Stimulated activated naive B cell treated with anti-CD40 and anti-IgM and Interleukin-4, amounts not matched to agents 10 μg/mL and 1 μg/mL and 100 μg/mL, for 72 hours (primary cell): ENCODE data around the gene MBP.

Source experiments
- ATAC-seq, 2 donors: fragments of 150-1000 bp; cut with Tn5 transposase; replicated peaks; 2 replicates each; pipeline ENCODE4 v1.10.0; 2021; ENCODE audit warnings: moderate library complexity in 1 of 2
- DNase-seq: peaks from one replicate; pipeline ENCODE4 v3.0.0; 2021
- H3K27ac Mint-ChIP-seq: one replicate; pipeline ENCODE4 v1.8.0; 2022; ENCODE audit warnings: mild to moderate bottlenecking, mixed read lengths
- H3K27me3 Mint-ChIP-seq, 2 donors: one replicate each; pipeline ENCODE4 v1.8.0; 2022; ENCODE audit warnings: mixed read lengths in 2 of 2
- H3K36me3 Mint-ChIP-seq, 2 donors: one replicate each; pipeline ENCODE4 v1.8.0; 2022; ENCODE audit warnings: mixed read lengths in 2 of 2, mild to moderate bottlenecking in 1 of 2
- H3K4me1 Mint-ChIP-seq, 2 donors: one replicate each; pipeline ENCODE4 v1.8.0; 2022; ENCODE audit warnings: mixed read lengths in 2 of 2, mild to moderate bottlenecking in 1 of 2
- H3K4me3 Mint-ChIP-seq, 2 donors: one replicate each; pipeline ENCODE4 v1.8.0; 2022; ENCODE audit warnings: mild to moderate bottlenecking in 2 of 2, mixed read lengths in 2 of 2, moderate library complexity in 1 of 2
- H3K9me3 Mint-ChIP-seq, 2 donors: one replicate each; pipeline ENCODE4 v1.8.0; 2022; ENCODE audit warnings: mixed read lengths in 2 of 2, mild to moderate bottlenecking in 1 of 2

The MBP gene

GRCh38 chr18:77009675-77010074 is 122.9 kb downstream of the MBP start:
- peaks cover 19 to 43% of the 10 kb centered on the region in 2 donors for H3K4me1 Mint-ChIP-seq
- H3K36me3 Mint-ChIP-seq: peaks cover 28 to 48% of the 10 kb centered on the region in 2 donors
- H3K27me3 Mint-ChIP-seq: no peaks in the 10 kb centered on the region
- no peak overlapping the region for H3K27ac Mint-ChIP-seq
- no peaks in the 10 kb centered on the region for H3K9me3 Mint-ChIP-seq
- ATAC-seq (no peak), DNase-seq (no peak)
- H3K4me3 Mint-ChIP-seq: no peak overlapping the region

- Mint-ChIP-seq H3K27me3 (no peaks in the 10 kb centered on the region), H3K36me3 (peaks cover 28 to 48% of the 10 kb centered on the region in 2 donors), H3K9me3 (no peaks in the 10 kb centered on the region), H3K27ac (peak overlapping the region; percentile 78), H3K4me1 (peaks cover 19 to 48% of the 10 kb centered on the region in 2 donors), H3K4me3 (peak overlapping the region in 1 of 2 donors; percentile 17)
- ATAC-seq: no peak
- no peak for DNase-seq
These were observed 123.8 kb downstream of the MBP start for GRCh38 chr18:77008576-77009315.

- peaks cover 19 to 48% of the 10 kb centered on the region in 2 donors for H3K4me1 Mint-ChIP-seq
These were observed 124.6 kb downstream of the MBP start for GRCh38 chr18:77008006-77008405.

GRCh38 chr18:77007251-77007650 is 125.3 kb downstream of the MBP start:
- H3K27ac Mint-ChIP-seq: peak overlapping the region; percentile 25
- no peaks in the 10 kb centered on the region for H3K9me3 Mint-ChIP-seq
- H3K27me3 Mint-ChIP-seq: no peaks in the 10 kb centered on the region
- DNase-seq (no peak), ATAC-seq (no peak)
- no peak overlapping the region for H3K4me3 Mint-ChIP-seq
- peaks cover 31 to 45% of the 10 kb centered on the region in 2 donors for H3K36me3 Mint-ChIP-seq
- peaks cover 19 to 48% of the 10 kb centered on the region in 2 donors for H3K4me1 Mint-ChIP-seq

More at GRCh38 chr18:77008006-77008405, 124.6 kb downstream of the MBP start:
- H3K27ac Mint-ChIP-seq: no peak overlapping the region
- H3K27me3 Mint-ChIP-seq: no peaks in the 10 kb centered on the region
- DNase-seq: no peak
- no peak overlapping the region for H3K4me3 Mint-ChIP-seq
- no peaks in the 10 kb centered on the region for H3K9me3 Mint-ChIP-seq
- peaks cover 28 to 48% of the 10 kb centered on the region in 2 donors for H3K36me3 Mint-ChIP-seq
- no peak for ATAC-seq

GRCh38 chr18:77006305-77007175 is 126.0 kb downstream of the MBP start:
- Mint-ChIP-seq H3K27me3 (no peaks in the 10 kb centered on the region), H3K9me3 (no peaks in the 10 kb centered on the region), H3K36me3 (peaks cover 28 to 38% of the 10 kb centered on the region in 2 donors), H3K4me3 (no peak overlapping the region), H3K4me1 (peaks cover 19 to 48% of the 10 kb centered on the region in 2 donors), H3K27ac (peak overlapping the region; percentile 25)
- DNase-seq (no peak), ATAC-seq (no peak)

GRCh38 chr18:77005651-77006195 is 126.9 kb downstream of the MBP start:
- H3K4me1 Mint-ChIP-seq: peaks cover 19 to 48% of the 10 kb centered on the region in 2 donors
- ATAC-seq (no peak), DNase-seq (no peak)
- no peak overlapping the region for H3K27ac Mint-ChIP-seq
- H3K27me3 Mint-ChIP-seq: no peaks in the 10 kb centered on the region
- peaks cover 28 to 35% of the 10 kb centered on the region in 2 donors for H3K36me3 Mint-ChIP-seq
- no peaks in the 10 kb centered on the region for H3K9me3 Mint-ChIP-seq
- H3K4me3 Mint-ChIP-seq: no peak overlapping the region

GRCh38 chr18:77004555-77005380 is 127.8 kb downstream of the MBP start:
- Mint-ChIP-seq H3K27ac (peak overlapping the region; percentile 67), H3K4me3 (peak overlapping the region; percentile 75 to 81), H3K36me3 (peaks cover 26 to 29% of the 10 kb centered on the region in 2 donors), H3K27me3 (no peaks in the 10 kb centered on the region), H3K4me1 (peaks cover 18 to 51% of the 10 kb centered on the region in 2 donors), H3K9me3 (no peaks in the 10 kb centered on the region)
- DNase-seq (no peak), ATAC-seq (peak; percentile 62 to 68)

GRCh38 chr18:77003316-77003715 is 129.3 kb downstream of the MBP start:
- no peaks in the 10 kb centered on the region for H3K9me3 Mint-ChIP-seq
- H3K36me3 Mint-ChIP-seq: peaks cover 18 to 21% of the 10 kb centered on the region in 2 donors
- no peaks in the 10 kb centered on the region for H3K27me3 Mint-ChIP-seq
- ATAC-seq: no peak
- H3K27ac Mint-ChIP-seq: no peak overlapping the region
- peaks cover 15 to 44% of the 10 kb centered on the region in 2 donors for H3K4me1 Mint-ChIP-seq
- H3K4me3 Mint-ChIP-seq: no peak overlapping the region
- DNase-seq: no peak

GRCh38 chr18:77002496-77002895 is 130.1 kb downstream of the MBP start:
- no peaks in the 10 kb centered on the region for H3K9me3 Mint-ChIP-seq
- peaks cover 16 to 20% of the 10 kb centered on the region in 2 donors for H3K36me3 Mint-ChIP-seq
- no peaks in the 10 kb centered on the region for H3K27me3 Mint-ChIP-seq
- peaks cover 11 to 46% of the 10 kb centered on the region in 2 donors for H3K4me1 Mint-ChIP-seq
- H3K27ac Mint-ChIP-seq: no peak overlapping the region
- no peak overlapping the region for H3K4me3 Mint-ChIP-seq
- no peak for DNase-seq
- no peak for ATAC-seq

- no peaks in the 10 kb centered on the region for H3K27me3 Mint-ChIP-seq
- no peaks in the 10 kb centered on the region for H3K9me3 Mint-ChIP-seq
- no peak for ATAC-seq
- H3K4me1 Mint-ChIP-seq: peaks cover 8 to 46% of the 10 kb centered on the region in 2 donors
- H3K27ac Mint-ChIP-seq: no peak overlapping the region
- no peak for DNase-seq
- peaks cover 11 to 15% of the 10 kb centered on the region in 2 donors for H3K36me3 Mint-ChIP-seq
- no peak overlapping the region for H3K4me3 Mint-ChIP-seq
These were observed 130.6 kb downstream of the MBP start for GRCh38 chr18:77001979-77002378.

GRCh38 chr18:77001041-77001440 is 131.5 kb downstream of the MBP start:
- H3K9me3 Mint-ChIP-seq: no peaks in the 10 kb centered on the region
- no peaks in the 10 kb centered on the region for H3K27me3 Mint-ChIP-seq
- peaks cover 8 to 40% of the 10 kb centered on the region in 2 donors for H3K4me1 Mint-ChIP-seq
- H3K36me3 Mint-ChIP-seq: peaks cover 5 to 10% of the 10 kb centered on the region in 2 donors
- H3K27ac Mint-ChIP-seq: no peak overlapping the region
- ATAC-seq (no peak), DNase-seq (no peak)
- H3K4me3 Mint-ChIP-seq: no peak overlapping the region

- no peak for DNase-seq
- H3K4me3 Mint-ChIP-seq: no peak overlapping the region
- H3K27me3 Mint-ChIP-seq: no peaks in the 10 kb centered on the region
- no peak for ATAC-seq
- H3K27ac Mint-ChIP-seq: no peak overlapping the region
- peaks cover 7 to 10% of the 10 kb centered on the region in 2 donors for H3K36me3 Mint-ChIP-seq
- H3K4me1 Mint-ChIP-seq: peaks cover 8 to 35% of the 10 kb centered on the region in 2 donors
- no peaks in the 10 kb centered on the region for H3K9me3 Mint-ChIP-seq
These were observed 132.1 kb downstream of the MBP start for GRCh38 chr18:77000527-77000926.

GRCh38 chr18:76999077-76999476 is 133.5 kb downstream of the MBP start:
- peaks cover 2 to 29% of the 10 kb centered on the region in 2 donors for H3K4me1 Mint-ChIP-seq
- H3K36me3 Mint-ChIP-seq: peaks cover 4 to 10% of the 10 kb centered on the region in 2 donors
- H3K4me3 Mint-ChIP-seq: no peak overlapping the region
- no peaks in the 10 kb centered on the region for H3K27me3 Mint-ChIP-seq
- H3K9me3 Mint-ChIP-seq: no peaks in the 10 kb centered on the region
- DNase-seq: no peak
- H3K27ac Mint-ChIP-seq: no peak overlapping the region
- no peak for ATAC-seq
